Right atrium auricular region (tissue), 2 donors: Measurements from ENCODE around the gene CNNM4. TPM values are rescaled to one million over a fixed set of nuclear protein-coding genes. Genes with fewer than 3 reads are reported as not detected.

ENCODE experiments used
- DNase-seq: peaks from one replicate; pipeline ENCODE4 v3.0.0-alpha.2; 2019; ENCODE audit warnings: low spot score
- H3K27ac ChIP-seq, 2 donors: fragments of 200-600 bp; sonication (generic); 1 replicate in 1 of 2; 2 replicates in 1 of 2; pipeline ENCODE4 v1.5.1; 2016 to 2019
- H3K27me3 ChIP-seq, 2 donors: fragments of 200-600 bp; sonication (generic); one replicate each; pipeline versions ENCODE4 v1.5.1 to v1.6.0; 2017 to 2019
- H3K36me3 ChIP-seq: fragments of 200-600 bp; sonication (generic); one replicate; pipeline ENCODE4 v1.5.1; 2016
- H3K4me1 ChIP-seq, 2 donors: fragments of 200-600 bp; sonication (generic); one replicate each; pipeline versions ENCODE4 v1.5.1 to v1.6.0; 2017 to 2019
- H3K4me3 ChIP-seq, 2 donors: fragments of 200-600 bp; sonication (generic); 1 replicate in 1 of 2; 2 replicates in 1 of 2; pipeline ENCODE4 v1.5.1; 2017 to 2019; ENCODE audit warnings: mild to moderate bottlenecking in 1 of 2, moderate library complexity in 1 of 2
- H3K9me3 ChIP-seq, 2 donors: fragments of 200-600 bp; sonication (generic); one replicate each; pipeline ENCODE4 v1.5.1; 2019
- total RNA-seq, 2 donors: library from RNA; depleted of rRNA; stranded (reverse); fragments of >200 nt; gene quantifications; one replicate each; pipeline ENCODE4 v1.1.0, GENCODE V29; 2016
- TF ChIP-seq, protein P1 (sequence below), 2 donors: fragments of 200-600 bp; sonication (generic); IDR thresholded peaks; one replicate each; pipeline ENCODE4 v1.5.1; 2019; ENCODE audit warnings: antibody characterized with exemption in 2 of 2

CNNM4 gene
- total RNA-seq, 2 donors from 2014 or later = 22.1 to 22.2 TPM

DNA sequence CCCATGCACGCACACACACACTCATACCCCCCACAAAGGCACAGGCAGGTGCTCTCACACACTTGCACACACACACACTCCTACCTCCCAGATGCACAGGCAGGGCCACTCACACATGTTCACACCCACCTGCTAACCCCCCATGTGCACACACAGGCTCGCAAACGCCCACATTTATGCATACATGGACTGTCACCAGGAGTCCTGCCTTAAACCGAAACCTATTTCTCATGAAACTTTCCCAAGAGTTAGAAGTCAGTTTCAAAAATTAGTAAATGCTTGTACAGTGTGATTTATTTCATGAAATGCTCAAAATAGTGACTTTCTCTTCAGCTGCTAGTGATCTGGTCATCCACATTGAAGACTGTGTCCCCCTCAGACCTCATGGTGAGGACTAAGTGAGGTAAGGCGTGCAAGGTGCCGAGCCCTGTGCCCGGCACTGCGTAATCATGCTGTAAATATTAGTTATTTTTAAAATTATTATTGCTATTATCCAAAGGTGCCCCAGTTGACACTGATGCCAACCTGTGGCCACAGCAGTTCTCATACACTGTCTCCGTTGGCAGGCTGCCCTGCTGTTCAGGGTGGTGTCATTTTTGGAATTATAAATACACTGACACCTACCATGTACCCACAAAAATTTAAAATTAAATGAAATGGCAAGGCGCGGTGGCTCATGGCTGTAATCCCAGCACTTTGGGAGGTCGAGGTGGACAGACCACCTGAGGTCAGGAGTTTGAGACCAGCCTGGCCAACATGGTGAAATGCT, 12.4 kb downstream of the CNNM4 start:
- no peak overlapping the region for H3K27ac ChIP-seq
- H3K36me3 ChIP-seq = no peaks in the 10 kb centered on the region
- DNase-seq = no peak
- H3K27me3 ChIP-seq = no peaks in the 10 kb centered on the region
- peaks cover 0 to 14% of the 10 kb centered on the region in 2 donors for H3K4me1 ChIP-seq
- TF ChIP-seq, protein P1, sequence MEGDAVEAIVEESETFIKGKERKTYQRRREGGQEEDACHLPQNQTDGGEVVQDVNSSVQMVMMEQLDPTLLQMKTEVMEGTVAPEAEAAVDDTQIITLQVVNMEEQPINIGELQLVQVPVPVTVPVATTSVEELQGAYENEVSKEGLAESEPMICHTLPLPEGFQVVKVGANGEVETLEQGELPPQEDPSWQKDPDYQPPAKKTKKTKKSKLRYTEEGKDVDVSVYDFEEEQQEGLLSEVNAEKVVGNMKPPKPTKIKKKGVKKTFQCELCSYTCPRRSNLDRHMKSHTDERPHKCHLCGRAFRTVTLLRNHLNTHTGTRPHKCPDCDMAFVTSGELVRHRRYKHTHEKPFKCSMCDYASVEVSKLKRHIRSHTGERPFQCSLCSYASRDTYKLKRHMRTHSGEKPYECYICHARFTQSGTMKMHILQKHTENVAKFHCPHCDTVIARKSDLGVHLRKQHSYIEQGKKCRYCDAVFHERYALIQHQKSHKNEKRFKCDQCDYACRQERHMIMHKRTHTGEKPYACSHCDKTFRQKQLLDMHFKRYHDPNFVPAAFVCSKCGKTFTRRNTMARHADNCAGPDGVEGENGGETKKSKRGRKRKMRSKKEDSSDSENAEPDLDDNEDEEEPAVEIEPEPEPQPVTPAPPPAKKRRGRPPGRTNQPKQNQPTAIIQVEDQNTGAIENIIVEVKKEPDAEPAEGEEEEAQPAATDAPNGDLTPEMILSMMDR (IDR thresholded peaks at IDR 0.05) = no peak
- no peak overlapping the region for H3K4me3 ChIP-seq
- H3K9me3 ChIP-seq = no peaks in the 10 kb centered on the region

DNA sequence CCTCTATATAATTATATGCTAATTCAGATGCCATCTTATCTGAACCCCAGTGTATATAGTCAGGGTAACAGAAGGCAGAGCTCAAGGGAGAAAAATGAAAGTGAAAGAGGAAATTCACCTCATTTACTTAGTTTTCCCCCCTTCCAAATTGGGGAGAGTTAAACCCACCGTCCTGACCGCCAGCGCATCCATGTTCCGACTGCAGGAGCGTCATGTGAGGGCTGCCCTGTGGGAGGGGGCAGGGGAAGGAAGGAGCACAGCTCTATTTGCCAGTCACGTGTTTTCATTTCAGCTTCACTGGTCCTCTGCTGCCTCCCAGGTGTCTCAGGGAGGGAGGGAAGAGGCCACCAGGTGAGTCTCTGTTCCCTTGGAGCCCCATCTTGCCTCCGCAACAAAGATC, 13.2 kb downstream of the CNNM4 start:
- Histone ChIP-seq H3K4me1 (peaks cover 0 to 14% of the 10 kb centered on the region in 2 donors), H3K27me3 (no peaks in the 10 kb centered on the region), H3K27ac (no peak overlapping the region), H3K4me3 (no peak overlapping the region), H3K9me3 (no peaks in the 10 kb centered on the region), H3K36me3 (no peaks in the 10 kb centered on the region)
- no peak for DNase-seq
- TF ChIP-seq, protein P1 (IDR thresholded peaks at IDR 0.05) = no peak

DNA sequence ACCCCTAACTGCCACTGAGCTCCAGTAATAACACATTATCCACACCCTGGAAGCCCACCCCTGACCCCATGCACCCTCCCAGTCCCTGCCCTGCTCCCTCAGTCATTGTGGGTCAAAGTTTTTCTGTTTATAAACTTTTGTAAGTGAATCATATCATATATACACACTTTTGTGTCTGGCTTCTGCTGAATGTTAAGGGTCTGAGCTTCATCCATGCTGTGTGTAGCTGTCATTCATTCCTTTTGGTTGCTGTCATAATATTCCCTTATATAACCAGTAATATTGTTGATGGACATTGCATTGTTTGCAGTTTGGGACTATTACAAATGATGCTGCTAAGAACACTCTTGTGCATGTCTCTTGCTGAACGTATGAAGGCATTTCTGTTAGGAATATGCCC, 14.5 kb downstream of the CNNM4 start:
- TF ChIP-seq, protein P1 (IDR thresholded peaks at IDR 0.05) = no peak
- no peaks in the 10 kb centered on the region for H3K27me3 ChIP-seq
- no peak for DNase-seq
- no peak overlapping the region for H3K27ac ChIP-seq
- H3K9me3 ChIP-seq = no peaks in the 10 kb centered on the region
- no peak overlapping the region for H3K4me3 ChIP-seq
- peaks cover 0 to 6% of the 10 kb centered on the region in 2 donors for H3K4me1 ChIP-seq
- no peaks in the 10 kb centered on the region for H3K36me3 ChIP-seq

DNA sequence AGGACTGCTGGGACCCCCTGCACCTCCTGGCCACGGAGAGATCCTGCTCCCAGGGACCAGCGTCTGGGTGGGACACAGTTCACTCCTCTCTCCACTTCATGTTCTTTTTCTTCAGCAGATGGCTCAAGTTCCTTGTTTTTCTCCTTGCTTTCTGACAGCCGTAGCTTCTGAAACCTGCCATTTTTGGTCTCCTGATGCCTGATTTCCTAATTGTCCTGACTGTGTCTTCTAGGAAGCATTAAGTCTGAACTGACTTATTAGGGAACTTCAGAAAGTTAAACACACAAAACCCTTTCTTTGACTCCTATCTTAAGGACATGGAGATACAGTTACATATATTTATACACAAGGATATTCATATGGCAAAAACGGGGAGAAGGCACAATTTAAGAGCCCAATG, 22.7 kb downstream of the CNNM4 start:
- TF ChIP-seq, protein P1 (IDR thresholded peaks at IDR 0.05) = no peak
- H3K27ac ChIP-seq = no peak overlapping the region
- no peaks in the 10 kb centered on the region for H3K9me3 ChIP-seq
- H3K4me3 ChIP-seq = no peak overlapping the region
- no peak for DNase-seq
- H3K4me1 ChIP-seq = peaks cover 0 to 16% of the 10 kb centered on the region in 2 donors
- no peaks in the 10 kb centered on the region for H3K36me3 ChIP-seq
- H3K27me3 ChIP-seq = no peaks in the 10 kb centered on the region

DNA sequence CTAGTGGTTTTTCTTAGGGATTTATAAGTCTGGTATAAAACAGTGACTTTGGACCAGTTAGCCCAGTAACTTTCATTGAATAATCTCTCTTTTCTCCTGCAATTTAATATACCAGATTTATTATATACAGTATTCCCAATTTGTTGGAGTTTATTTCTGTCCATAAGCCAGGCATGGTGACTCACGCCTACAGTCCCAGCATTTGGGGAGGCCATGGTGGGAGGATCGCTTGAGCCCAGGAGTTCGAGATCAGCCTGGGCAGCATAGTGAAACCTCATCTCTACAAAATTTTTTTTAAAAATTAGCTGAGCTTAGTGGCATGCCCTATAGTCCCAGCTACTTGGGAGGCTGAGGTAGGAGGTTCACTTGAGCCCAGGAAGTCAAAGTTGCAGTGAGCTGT, 26.7 kb downstream of the CNNM4 start:
- H3K27ac ChIP-seq = peak overlapping the region; percentile 79 to 97
- H3K36me3 ChIP-seq = no peaks in the 10 kb centered on the region
- TF ChIP-seq, protein P1 (IDR thresholded peaks at IDR 0.05) = no peak
- no peak overlapping the region for H3K4me3 ChIP-seq
- DNase-seq = no peak
- no peaks in the 10 kb centered on the region for H3K9me3 ChIP-seq
- no peaks in the 10 kb centered on the region for H3K27me3 ChIP-seq
- H3K4me1 ChIP-seq = peaks cover 0 to 21% of the 10 kb centered on the region in 2 donors
